ENCODE data around the gene PROM2. TPM values are rescaled to one million over a fixed set of nuclear protein-coding genes. Genes with fewer than 3 reads are reported as not detected.

PROM2 gene
- total RNA-seq, 1 donor from 2014 or later: 5.4 TPM

DNA sequence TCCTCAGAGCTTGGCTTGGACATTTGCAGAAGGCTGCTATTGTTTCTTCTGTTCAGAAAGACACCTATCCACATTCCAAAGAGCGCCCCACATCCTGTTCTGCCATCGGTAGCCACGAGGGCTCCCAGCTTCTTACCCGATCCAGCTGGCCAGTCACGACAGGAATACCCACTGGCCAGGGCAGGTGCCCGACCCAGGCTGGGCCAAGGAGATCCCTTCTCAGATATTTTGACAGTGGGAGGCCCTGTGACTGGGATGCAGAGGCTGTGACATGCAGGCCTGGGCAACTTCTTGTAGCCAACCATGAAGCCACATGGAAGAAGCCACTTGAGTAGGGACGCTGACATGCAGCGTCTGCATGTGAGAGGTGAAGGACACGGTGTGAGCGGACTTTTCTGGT lies 57.4 kb downstream of the PROM2 start:
- H3K4me1 Mint-ChIP-seq (ENCODE audit: low read depth, unreplicated experiment): no peaks in the 10 kb centered on the region
- no peak overlapping the region for H3K4me3 Mint-ChIP-seq (ENCODE audit: unreplicated experiment)
- H3K9me3 Mint-ChIP-seq (ENCODE audit: unreplicated experiment): peaks cover 2% of the 10 kb centered on the region
- H3K27me3 Mint-ChIP-seq (ENCODE audit: unreplicated experiment): peaks cover 3% of the 10 kb centered on the region
- no peak for DNase-seq
- TF ChIP-seq, protein P1, sequence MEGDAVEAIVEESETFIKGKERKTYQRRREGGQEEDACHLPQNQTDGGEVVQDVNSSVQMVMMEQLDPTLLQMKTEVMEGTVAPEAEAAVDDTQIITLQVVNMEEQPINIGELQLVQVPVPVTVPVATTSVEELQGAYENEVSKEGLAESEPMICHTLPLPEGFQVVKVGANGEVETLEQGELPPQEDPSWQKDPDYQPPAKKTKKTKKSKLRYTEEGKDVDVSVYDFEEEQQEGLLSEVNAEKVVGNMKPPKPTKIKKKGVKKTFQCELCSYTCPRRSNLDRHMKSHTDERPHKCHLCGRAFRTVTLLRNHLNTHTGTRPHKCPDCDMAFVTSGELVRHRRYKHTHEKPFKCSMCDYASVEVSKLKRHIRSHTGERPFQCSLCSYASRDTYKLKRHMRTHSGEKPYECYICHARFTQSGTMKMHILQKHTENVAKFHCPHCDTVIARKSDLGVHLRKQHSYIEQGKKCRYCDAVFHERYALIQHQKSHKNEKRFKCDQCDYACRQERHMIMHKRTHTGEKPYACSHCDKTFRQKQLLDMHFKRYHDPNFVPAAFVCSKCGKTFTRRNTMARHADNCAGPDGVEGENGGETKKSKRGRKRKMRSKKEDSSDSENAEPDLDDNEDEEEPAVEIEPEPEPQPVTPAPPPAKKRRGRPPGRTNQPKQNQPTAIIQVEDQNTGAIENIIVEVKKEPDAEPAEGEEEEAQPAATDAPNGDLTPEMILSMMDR (IDR thresholded peaks at IDR 0.05; ENCODE audit: partially characterized antibody, unreplicated experiment): no peak
- H3K27ac Mint-ChIP-seq (ENCODE audit: unreplicated experiment): no peak overlapping the region
- H3K36me3 Mint-ChIP-seq (ENCODE audit: unreplicated experiment): no peaks in the 10 kb centered on the region

DNA sequence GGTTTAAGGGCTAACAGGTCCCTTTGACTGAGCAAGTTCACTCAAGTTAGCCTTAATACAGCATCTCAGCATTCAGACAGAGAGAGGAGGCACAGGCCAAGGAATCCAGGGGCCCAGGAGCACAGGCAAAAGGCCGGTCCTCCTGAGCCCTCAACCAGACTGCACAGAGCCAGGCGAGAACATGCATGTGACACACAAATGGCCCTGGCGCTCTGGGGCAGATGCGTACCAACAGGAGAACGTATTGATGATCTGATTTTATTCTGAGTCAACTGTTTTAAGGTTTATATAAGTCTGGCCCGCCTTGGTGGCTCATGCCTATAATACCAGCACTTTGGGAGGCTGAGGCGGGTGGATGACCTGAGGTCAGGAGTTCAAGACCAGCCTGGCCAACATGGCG lies 57.8 kb downstream of the PROM2 start:
- no peaks in the 10 kb centered on the region for H3K4me1 Mint-ChIP-seq (ENCODE audit: low read depth, unreplicated experiment)
- H3K4me3 Mint-ChIP-seq (ENCODE audit: unreplicated experiment): no peak overlapping the region
- peaks cover 2% of the 10 kb centered on the region for H3K9me3 Mint-ChIP-seq (ENCODE audit: unreplicated experiment)
- peaks cover 3% of the 10 kb centered on the region for H3K27me3 Mint-ChIP-seq (ENCODE audit: unreplicated experiment)
- H3K36me3 Mint-ChIP-seq (ENCODE audit: unreplicated experiment): no peaks in the 10 kb centered on the region
- DNase-seq: no peak
- TF ChIP-seq, protein P1 (IDR thresholded peaks at IDR 0.05; ENCODE audit: partially characterized antibody, unreplicated experiment): no peak
- H3K27ac Mint-ChIP-seq (ENCODE audit: unreplicated experiment): no peak overlapping the region

DNA sequence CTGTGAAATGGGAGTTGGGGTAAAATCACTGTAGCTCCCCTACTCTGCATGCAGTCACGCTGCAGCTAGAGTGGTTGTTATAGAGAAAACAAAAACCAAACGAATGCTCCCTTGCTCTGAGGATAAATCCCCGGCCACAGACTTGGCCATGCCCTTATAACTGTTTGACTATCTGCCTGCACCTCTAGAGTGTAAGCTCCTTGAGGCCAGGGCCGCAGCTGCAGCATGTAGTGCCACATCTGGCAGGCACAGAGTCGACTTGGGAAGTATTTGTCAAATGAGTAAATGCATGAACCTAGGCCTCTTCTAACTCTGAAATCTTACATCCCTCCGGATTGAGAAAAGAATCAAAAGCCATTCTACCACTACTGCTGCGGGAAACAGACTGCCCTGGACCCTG lies 58.8 kb downstream of the PROM2 start:
- TF ChIP-seq, protein P1 (IDR thresholded peaks at IDR 0.05; ENCODE audit: partially characterized antibody, unreplicated experiment): no peak
- Mint-ChIP-seq H3K27me3 (ENCODE audit: unreplicated experiment) (peaks cover 3% of the 10 kb centered on the region), H3K4me1 (ENCODE audit: low read depth, unreplicated experiment) (no peaks in the 10 kb centered on the region), H3K4me3 (ENCODE audit: unreplicated experiment) (no peak overlapping the region), H3K27ac (ENCODE audit: unreplicated experiment) (no peak overlapping the region), H3K9me3 (ENCODE audit: unreplicated experiment) (peaks cover 2% of the 10 kb centered on the region), H3K36me3 (ENCODE audit: unreplicated experiment) (no peaks in the 10 kb centered on the region)
- no peak for DNase-seq

DNA sequence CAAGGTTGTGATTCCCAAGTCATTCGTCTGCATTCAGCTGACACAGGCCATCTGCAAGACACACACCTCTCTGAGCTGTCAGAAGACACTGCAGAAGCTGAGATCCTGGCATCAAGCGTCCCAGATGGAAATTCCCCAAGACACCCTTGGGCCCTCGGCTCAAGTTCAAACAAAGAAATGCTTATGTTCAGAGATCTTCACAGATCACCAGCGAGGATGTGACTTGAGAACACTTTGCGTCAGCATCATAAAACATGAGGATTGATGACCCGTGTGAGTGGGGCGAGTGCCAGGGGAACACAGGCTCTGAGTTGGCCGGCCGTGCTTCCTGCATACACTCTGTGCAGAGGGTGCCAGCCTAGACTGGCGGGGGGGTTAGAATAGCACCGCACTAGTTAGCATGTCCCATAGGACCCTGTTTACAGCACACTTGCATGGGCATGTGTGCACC lies 59.7 kb downstream of the PROM2 start:
- peak; percentile 6 for DNase-seq
- Mint-ChIP-seq H3K27me3 (ENCODE audit: unreplicated experiment) (peaks cover 3% of the 10 kb centered on the region), H3K9me3 (ENCODE audit: unreplicated experiment) (peaks cover 2% of the 10 kb centered on the region), H3K36me3 (ENCODE audit: unreplicated experiment) (no peaks in the 10 kb centered on the region), H3K27ac (ENCODE audit: unreplicated experiment) (no peak overlapping the region), H3K4me3 (ENCODE audit: unreplicated experiment) (no peak overlapping the region), H3K4me1 (ENCODE audit: low read depth, unreplicated experiment) (no peaks in the 10 kb centered on the region)
- TF ChIP-seq, protein P1 (IDR thresholded peaks at IDR 0.05; ENCODE audit: partially characterized antibody, unreplicated experiment): no peak

DNA sequence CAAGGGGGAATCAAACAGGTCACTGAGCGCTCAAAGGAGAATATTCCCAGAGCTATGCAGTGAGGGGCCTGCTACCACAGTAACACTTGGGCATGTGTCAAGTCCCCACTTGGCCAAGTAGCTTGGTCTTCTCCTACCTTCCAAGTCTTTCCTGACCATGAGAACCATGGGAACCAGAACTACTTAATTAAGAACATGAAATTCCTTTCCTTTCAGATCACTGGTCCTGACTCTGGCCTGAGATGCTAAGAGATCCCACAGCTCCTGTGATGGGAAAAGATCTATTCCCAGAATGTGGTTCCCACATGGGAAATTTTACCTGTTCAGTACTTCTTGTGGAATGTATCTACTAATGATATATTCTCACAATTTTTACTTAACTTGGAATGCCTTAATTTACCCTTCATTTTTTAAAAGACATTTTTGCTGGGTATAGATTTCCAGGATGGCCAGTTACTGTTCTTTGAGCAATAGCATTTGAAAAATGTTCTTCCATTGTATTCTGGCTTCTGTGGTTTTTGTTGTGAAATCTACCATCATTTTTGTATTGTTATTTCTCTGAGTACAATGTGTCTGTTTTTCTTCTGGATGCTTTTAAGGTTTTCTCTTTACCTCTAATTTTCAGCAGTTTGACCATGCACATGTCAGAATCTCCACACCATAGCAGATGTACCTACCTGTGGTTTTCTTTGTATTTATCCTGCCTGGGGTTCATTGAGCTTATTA lies 60.8 kb downstream of the PROM2 start:
- no peaks in the 10 kb centered on the region for H3K36me3 Mint-ChIP-seq (ENCODE audit: unreplicated experiment)
- no peak overlapping the region for H3K27ac Mint-ChIP-seq (ENCODE audit: unreplicated experiment)
- H3K27me3 Mint-ChIP-seq (ENCODE audit: unreplicated experiment): peaks cover 3% of the 10 kb centered on the region
- TF ChIP-seq, protein P1 (IDR thresholded peaks at IDR 0.05; ENCODE audit: partially characterized antibody, unreplicated experiment): no peak
- no peaks in the 10 kb centered on the region for H3K9me3 Mint-ChIP-seq (ENCODE audit: unreplicated experiment)
- no peaks in the 10 kb centered on the region for H3K4me1 Mint-ChIP-seq (ENCODE audit: low read depth, unreplicated experiment)
- no peak for DNase-seq
- H3K4me3 Mint-ChIP-seq (ENCODE audit: unreplicated experiment): no peak overlapping the region
